ENCODE measurements around the gene IGDCC3. TPM values are rescaled to one million over a fixed set of nuclear protein-coding genes. Genes with fewer than 3 reads are reported as not detected.

Gene IGDCC3
- total and polyA plus RNA-seq, 10 of the 15 experiments (the other 5 are each of a cell fraction or from before 2014, with no cell fraction given): 0.10 to 0.20 (median 0.15) TPM; not detected in 7

DNA sequence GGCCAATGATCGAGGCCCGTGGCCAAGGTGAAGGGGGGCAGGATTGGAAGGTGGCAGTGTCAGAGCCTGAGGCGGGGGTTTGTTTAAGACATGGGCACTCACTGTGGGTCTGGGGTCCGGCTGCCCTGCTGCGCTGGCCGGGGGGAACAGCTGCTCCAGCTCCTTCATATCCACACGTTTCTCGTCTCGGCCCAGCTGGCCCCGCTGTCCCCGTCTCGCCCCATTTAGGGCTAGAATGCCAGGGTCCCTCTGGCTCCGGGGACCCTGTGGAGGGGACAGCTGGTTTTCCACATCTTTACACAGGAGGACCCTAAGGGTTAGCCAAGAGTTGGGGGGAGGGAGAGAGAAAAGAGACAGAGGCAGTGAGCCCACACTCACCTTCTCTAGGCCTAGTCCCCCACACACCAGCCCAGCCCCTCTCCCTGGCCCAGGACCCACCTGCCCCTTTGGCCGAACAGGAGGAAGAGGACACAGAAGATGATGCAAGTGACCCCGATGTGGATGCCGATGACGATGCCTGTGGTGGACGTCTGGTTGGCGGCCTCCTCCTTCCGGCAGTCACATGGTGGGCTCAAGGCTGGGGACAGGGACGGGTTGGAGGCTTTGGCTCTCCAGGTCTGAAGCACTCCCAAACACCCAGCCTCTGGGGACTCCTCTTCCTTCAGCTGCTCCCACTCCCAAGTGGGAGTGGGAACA lies 48.4 kb downstream of the IGDCC3 start:
- Histone ChIP-seq H3K9me3 (replicated peaks; ENCODE audit: control insufficient read depth, insufficient read depth, low read length) (no peaks in the 10 kb centered on the region), H3K27ac (ENCODE audit: control insufficient read depth, insufficient read depth) (no peak overlapping the region), H2AFZ (ENCODE audit: control insufficient read depth, low read depth, low read length) (no peak overlapping the region), H3K36me3 (ENCODE audit: control insufficient read depth in 2 of 2, insufficient read depth in 2 of 2, low read length in 1 of 2) (no peaks in the 10 kb centered on the region), H3K27me3 (replicated peaks in 1 of 2; ENCODE audit: control insufficient read depth in 2 of 2, insufficient read depth in 2 of 2, low read length in 1 of 2) (no peaks in the 10 kb centered on the region; a peak in 1 of 4 replicates), H3K4me2 (ENCODE audit: control insufficient read depth, insufficient read depth) (no peak overlapping the region), H4K20me1 (ENCODE audit: control insufficient read depth, insufficient read depth) (no peaks in the 10 kb centered on the region), H3K79me2 (ENCODE audit: control insufficient read depth, insufficient read depth, low read length) (no peaks in the 10 kb centered on the region), H3K4me3 (no peak overlapping the region), H3K9ac (ENCODE audit: control insufficient read depth, insufficient read depth, low read length) (no peak overlapping the region), H3K4me1 (ENCODE audit: control insufficient read depth, insufficient read depth, low read length) (no peaks in the 10 kb centered on the region)
- in situ Hi-C loops (cut with MboI): no loop called here
- no TSS peak for BruUV-seq (replicated peaks)
- no peak for TF ChIP-seq MTA2 (IDR thresholded peaks at IDR 0.05; ENCODE audit: low read depth)
- no peak for TF ChIP-seq FOXM1 (IDR thresholded peaks at IDR 0.05; ENCODE audit: low read depth, low read length)
- TF ChIP-seq JUND (IDR thresholded peaks at IDR 0.05; ENCODE audit: low read depth, low read length): no peak
- TF ChIP-seq SKIL (IDR thresholded peaks at IDR 0.05; ENCODE audit: low read depth, poor library complexity, severe bottlenecking): no peak
- TF ChIP-seq NFXL1 (IDR thresholded peaks at IDR 0.05; ENCODE audit: borderline replicate concordance): no peak
- SMC1A ChIA-PET (ENCODE audit: uncharacterized antibody, unreplicated experiment): no interaction called here
- RAD21 ChIA-PET (ENCODE audit: unreplicated experiment): no interaction called here
- intact Hi-C loops (cut with micrococcal nuclease; ENCODE audit: unreplicated experiment): no loop called here
- CTCF ChIA-PET: interaction anchor here (1.9 kb wide), 1 partner anchor 9 kb away, joined by 8 read pairs; no protein-coding TSS in a partner anchor
- ATAC-seq (no peak), DNase-seq (ENCODE audit: low read depth, low spot score) (no peak), FAIRE-seq (no peak)
- WGBS (ENCODE audit: insufficient coverage, insufficient replicate concordance, low lambda C conversion rate, missing lambda C conversion rate): 53% methylated on average over 20 of the region's 21 CpGs
- POLR2A ChIA-PET: no interaction called here
